GM19193 (cell line): ENCODE data around the gene RFNG.
A peak's percentile ranks its signal among the peaks of the same experiment; 100 is the strongest.

ENCODE experiments used
- POLR2A ChIP-seq: IDR thresholded peaks from 4 replicates; pipeline ENCODE4 v1.6.1; 2011; ENCODE audit not compliant: insufficient read depth, insufficient read length; ENCODE audit errors: extremely low read depth

Gene RFNG

DNA sequence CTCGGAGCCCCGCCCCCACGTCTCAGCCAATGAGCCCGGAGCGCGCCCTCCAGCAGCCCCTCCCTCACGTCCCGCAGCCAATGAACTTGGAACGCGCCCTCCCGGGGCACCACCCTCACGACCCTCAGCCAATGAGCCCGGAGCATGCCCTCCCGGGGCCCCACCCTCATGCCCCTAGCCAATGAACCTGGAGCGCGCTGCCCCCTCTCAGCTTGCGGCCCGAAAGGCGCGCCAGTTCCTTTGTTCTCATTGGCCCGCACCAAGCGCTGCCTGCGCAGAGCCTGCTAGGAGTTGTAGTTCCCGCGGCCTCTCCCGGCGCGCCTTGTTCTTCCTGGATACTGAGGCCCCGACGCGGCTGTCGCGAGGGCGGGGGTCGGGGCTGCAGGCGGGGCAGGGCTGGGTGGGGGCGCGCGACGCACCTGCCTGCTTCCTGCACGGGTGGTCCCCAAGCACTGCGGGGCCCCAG is 28.6 kb downstream of the RFNG start, which contains the start of gene LRRC45:
TSS of gene LRRC45 (plus strand) at position 325 of the 466 bp plus-strand sequence. CDS start 339 bp downstream, outside the sequence.
- no peak for TF ChIP-seq POLR2A

DNA sequence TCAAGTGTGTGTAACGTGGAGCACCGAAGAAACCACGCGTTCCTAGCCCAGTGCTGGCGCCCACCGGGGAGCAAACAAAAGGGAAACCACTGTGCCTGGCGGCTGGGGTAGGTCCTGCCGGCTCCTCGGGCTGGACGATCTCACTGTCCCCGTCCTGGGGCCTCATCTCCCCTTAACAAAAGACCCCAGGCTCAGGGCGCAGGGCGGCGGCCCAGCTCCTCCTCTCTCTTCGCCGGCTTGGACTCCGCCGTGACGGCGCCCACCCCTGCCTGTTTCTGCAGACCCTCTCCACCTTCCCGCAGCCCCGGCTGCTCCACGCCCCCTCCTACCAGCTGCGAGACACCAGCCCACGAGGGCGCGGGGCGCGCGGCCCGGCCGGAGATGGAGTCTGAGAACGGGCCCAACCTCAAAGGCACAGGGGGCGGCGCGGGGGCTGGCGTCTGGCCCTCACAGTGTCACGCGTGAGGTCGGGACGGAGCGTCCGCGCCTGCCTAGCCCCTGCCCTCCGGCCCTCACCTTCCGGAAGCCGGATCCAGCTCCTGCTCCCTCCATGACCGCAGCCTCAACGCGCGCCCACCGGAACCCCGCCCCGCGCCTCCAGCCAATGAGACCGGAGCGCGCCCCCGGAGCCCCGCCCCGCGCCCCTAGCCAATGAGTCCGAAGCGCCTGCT is 29.2 kb downstream of the RFNG start, which contains the start of gene CENPX:
TSS of gene CENPX (minus strand) at position 569 of the 671 bp plus-strand sequence. CDS start at position 552, 17 bp downstream.
- TF ChIP-seq POLR2A = peak; percentile 67

DNA sequence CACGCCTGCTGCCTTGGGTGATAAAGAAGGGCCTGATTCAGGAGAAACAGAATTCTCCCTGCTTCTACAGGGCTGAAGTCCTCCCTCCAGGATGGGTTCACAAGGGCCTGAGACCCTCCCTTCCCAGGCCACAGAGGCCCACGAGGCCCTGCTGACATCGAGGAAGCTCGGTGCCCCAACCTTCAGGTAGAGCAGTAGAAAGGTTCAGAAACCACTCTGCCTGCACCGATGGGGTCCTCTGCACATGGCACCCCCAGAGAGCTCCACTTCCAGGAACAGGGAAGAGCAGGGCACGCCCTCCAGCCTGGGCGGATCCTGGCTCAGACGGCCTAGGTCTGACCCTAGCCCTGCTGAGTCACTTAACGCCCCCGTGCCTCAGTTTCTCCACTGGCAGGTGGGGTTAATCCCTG is 29.7 kb downstream of the RFNG start:
- TF ChIP-seq POLR2A = no peak

DNA sequence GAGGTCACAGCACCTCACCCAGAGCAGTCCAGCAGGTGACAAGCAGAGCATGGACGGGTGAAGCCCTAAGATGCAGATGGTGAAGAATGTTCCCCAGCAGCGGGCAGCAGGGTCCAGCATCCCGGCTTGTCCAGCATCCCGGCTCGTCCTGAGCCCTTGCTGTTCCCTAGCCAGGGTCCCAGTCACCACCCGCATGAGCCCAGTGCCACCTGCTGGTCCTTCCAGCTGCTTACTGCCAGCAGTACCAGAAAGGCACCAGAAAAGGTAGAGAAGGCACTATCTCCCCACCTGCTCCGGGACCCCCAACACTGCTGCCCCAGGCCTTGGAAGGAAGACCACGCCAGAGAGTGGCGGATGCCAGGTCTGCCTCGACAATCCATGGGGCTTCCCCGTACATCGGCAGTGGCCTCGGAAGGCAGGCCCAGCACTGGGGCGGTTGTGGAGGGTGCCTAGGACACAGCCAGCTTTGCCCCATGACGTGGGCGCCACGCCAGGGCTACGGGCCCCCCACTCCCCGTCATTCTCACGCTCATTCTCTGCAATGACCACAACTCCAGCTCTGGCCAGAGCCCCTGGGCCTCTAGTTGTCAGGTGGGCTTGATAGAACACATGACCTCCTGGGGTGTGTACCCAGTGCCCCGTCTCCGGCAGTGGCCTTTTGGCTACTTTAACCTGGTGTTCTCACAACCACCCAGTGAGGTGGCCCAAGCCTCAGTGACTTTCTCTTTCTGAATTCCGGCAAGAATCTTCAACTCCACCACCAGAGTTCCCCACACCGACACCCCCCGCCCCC is 30.3 kb downstream of the RFNG start:
- TF ChIP-seq POLR2A = no peak

DNA sequence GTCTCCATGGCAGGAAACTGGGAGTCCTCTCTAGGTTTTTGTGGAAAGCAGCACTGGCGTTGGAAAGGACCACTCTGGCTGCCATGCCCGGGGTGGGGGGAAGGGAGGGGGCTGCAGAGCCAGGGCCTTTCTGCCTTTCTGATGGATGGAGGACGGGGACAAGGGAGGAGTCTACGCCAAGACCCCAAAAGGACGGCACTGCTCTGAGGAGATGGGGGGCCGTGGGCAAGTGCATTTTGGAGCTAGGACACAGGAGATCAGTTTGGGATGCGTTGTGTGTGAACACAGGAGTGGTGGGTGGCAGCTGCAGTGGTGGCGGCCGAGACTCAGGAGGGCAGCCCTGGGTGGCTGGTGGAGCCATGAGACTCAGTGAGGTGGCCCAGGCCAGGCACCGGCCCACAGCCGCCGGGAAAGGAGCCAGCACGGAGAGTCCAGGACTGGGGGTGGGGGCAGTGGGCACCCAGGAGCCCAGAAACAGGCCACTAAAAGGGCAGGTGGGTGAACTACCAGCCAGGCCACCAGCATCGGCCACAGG is 31.0 kb downstream of the RFNG start:
- TF ChIP-seq POLR2A = no peak

DNA sequence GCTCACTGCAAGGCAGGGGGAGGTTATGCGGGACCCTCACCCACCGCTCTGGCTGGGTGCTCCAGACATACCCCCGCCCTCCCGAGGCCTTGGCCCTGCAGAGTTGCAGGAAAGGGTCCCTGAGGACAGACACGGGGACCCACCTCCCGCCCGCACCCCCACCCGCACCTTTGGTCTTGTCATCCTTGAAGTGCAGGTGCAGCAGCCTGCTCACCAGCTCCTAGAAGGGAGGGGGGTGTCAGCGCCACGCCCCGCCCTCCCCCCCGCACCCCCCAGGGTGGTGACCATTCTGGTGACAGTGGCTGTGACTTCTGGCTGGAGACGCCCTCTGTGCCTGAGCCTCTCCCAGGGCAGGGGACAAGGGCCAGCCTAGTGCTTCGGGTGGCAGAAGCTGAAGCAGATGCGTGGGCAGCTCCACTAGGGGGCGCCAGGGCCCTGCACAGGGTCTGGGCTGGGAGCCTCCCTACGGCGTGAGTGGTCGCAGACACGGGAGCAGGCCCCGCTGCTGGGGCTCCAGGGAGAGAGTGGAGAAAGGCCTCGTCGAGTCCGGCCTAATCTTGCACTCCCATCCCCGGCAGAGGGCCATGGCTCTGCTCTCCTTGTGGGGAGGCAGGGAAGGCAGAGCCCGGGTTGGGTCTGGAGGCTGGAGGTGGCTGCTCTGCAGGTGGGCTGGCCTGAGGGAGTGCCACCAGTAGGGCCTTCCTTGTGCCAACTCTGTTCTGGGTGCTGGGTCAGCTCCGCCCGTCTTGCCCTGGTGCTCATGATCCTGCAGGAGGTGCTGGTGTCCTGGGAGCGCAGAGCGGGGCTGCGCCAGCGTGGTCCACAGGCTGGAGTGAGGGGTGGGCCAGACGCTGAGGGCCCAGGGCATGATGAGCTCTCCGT is 31.7 kb downstream of the RFNG start:
- no peak for TF ChIP-seq POLR2A

DNA sequence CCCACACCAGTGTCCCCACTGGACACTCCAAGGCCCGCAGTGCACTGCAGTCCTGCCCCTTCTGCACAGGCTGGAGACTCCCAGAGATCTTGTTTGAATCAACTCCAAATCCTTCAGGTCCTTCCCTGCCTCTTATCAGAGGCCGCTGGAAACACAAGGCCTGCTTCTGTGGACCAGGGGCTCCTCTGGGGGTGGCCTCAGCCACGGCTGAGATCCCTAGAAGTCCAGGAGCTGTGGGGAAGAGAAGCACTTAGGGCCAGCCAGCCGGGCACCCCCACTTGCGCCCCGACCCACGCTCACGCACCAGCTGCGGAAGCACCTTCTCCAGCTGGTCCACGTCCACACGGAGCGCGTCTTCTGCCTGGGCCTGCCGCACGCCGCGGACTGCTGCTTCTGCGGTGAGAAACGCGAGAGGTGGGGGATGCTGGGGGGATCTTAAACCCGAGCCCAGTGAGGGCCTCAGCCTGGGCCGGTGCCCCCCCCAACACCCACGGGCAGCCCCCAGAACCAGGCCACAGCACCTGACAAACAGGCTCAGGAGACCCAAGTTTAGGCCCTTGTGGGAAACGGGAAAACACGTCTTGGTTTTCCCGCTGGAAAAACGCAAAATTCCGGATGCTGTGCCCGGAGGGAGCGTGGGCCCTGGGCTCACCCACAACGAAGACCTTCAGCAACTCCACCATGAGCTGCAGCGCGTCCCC is 32.5 kb downstream of the RFNG start:
- no peak for TF ChIP-seq POLR2A

DNA sequence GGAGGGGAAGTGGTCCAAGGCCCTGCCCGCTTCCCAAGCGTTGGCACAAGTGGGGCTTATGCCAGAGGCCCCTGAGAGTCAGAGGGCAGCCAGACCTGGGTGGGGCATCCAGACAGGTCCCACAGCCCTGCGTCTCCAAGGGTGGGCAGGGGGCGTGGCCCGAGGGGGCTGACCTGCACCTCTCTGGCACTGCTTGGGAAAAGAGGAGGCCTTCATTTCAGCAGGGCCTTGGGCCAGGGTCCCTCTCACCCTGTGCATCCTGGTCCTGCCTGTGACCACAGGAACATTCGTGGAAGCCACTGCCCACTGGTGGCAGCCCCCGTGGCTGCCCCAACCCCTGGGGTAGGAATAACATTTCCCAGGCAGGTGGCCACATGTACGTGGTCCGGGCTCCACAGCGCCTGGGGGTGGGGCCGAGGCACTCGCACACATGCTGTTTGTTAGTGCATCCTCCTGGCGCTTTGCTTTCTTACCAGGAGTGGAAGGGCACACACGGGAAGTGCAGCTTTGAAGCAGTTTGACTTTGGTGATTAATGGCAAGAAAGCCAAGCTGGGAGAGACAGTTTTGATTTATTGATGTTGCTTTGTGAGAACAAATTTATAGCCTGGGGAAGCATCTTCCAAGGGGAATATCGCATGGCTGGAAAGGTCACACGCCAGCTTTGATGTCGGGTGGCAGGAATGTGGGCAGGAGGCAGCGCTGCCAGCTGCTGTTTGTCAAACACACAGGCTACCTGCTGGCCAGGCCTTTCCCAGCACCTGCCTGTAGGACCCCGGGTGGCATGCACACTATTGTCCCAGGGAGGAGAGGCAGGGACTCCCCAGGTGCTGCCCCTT is 33.2 kb downstream of the RFNG start:
- TF ChIP-seq POLR2A = no peak

DNA sequence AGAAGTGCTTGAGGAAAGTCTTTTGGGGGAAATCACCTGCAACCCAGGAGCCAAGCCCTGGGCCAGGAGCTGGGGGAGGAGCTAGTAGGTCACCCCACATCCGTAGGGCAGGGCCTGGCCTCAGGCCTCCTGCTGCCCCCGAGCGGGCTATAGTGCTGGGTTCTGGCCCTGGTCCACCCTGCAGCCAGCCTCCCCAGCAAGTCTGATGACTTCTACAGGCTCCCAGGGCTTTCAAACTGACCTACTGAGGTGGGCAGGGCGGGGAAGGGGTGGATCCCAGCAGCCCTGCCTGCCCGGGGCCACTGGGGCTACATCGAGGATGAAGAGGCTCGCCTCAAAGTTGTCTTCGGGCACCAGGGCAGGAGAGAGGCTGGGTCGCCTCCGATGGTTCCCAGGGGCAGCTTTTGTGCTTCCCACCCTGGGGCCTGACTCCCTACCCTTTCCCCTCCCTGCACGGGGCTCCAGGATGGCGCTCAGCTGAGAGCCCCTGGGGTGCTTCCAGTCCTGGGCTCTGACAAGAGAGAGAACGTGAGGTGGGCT is 33.9 kb downstream of the RFNG start:
- no peak for TF ChIP-seq POLR2A

DNA sequence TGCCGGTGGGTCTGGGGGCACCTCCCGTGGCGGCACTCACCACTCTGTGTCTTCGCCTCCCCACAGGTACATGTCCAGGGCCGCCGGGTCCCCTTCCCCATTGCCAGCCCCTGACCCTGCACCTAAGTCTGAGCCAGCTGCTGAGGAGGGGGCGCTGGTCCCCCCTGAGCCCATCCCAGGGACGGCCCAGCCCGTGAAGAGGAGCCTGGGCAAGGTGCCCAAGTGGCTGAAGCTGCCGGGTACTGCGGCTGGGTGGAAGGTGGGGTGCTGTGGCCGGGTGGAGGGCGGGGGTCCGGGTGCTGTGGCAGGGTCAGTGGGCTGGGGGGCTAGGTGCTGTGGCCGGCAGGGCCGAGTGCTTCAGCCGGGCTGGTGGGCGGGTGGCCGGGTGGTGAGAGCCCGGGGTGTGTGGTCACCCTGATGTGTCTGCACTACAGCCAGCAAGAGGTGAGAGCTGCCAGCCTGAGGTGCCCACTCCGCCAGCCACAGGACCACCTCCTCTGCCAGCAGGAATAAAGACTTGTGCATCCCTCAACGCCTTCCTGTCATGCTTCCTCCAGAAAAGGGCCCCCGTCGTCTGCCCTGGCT is 34.6 kb downstream of the RFNG start:
- no peak for TF ChIP-seq POLR2A

DNA sequence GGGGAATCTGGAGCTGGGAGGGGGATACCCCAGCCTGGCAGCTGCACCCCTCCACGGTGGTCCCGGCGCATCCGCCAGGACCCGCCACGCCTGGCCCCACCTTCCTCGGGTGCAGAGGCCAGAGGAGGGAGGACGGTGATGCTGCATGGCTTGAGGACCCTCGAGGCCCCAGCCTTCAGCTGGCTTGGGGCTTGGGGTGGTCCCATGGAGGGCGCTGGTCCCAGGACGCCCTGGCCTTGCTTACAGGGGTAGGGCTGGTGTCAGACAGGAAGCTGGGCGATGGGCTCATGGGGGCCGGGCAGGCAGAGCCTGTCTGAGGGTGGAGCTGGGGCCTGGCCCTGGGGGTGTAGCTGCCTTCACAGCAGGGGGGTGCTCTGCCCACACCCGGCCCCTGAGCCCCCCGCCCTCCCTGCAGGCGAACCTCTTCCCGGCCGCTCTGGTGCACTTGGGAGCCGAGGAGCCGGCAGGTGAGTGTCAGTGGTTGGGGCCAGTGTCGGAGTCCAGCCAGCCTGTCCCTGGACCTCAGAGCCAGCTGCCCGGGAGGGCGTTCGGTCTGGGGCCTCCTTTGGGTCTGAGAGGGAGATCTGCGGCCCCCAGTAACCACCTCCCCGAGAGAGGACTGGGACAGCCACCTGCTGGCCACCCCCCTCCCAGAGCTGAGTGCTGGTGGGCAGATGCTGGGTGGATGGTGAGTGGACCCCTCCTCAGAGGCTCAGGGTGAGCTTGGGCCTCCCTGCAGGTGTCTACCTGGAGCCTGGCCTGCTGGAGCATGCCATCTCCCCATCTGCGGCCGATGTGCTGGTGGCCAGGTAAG is 35.3 kb downstream of the RFNG start:
- TF ChIP-seq POLR2A = no peak
